GM19395 (cell line): ENCODE data around the gene ELFN1.
"Not testable (repeated sequence)": the region's sequence is repeated elsewhere in the genome, so short reads cannot be mapped to it uniquely, and the experiment has no call there.

Experiments
- ATAC-seq: cut with Tn5 transposase; IDR thresholded peaks from one replicate; pipeline ENCODE4 v1.9.1; 2021; ENCODE audit warnings: mild to moderate bottlenecking, moderate library complexity; ENCODE audit not compliant: unreplicated experiment

Gene ELFN1

DNA sequence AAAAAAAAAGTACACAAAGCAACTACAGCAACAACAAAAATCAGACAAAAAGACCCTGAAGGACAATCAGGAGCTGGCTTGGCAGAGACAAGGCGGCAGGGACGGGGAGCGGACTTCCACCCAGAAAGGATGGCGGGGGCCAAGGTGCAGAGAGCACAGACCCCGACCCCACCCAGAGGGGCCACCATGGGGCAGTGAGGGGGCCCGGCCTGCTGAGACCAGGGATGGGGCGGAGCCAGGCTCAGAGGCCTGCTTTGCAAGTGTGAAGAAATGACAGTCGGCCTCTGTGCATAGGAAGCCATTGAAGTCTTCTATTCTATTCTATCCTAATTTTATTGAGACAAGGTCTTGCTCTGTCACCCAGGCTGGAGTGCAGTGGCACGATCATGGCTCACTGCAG is 82.0 kb downstream of the ELFN1 start:
- ATAC-seq = no peak

DNA sequence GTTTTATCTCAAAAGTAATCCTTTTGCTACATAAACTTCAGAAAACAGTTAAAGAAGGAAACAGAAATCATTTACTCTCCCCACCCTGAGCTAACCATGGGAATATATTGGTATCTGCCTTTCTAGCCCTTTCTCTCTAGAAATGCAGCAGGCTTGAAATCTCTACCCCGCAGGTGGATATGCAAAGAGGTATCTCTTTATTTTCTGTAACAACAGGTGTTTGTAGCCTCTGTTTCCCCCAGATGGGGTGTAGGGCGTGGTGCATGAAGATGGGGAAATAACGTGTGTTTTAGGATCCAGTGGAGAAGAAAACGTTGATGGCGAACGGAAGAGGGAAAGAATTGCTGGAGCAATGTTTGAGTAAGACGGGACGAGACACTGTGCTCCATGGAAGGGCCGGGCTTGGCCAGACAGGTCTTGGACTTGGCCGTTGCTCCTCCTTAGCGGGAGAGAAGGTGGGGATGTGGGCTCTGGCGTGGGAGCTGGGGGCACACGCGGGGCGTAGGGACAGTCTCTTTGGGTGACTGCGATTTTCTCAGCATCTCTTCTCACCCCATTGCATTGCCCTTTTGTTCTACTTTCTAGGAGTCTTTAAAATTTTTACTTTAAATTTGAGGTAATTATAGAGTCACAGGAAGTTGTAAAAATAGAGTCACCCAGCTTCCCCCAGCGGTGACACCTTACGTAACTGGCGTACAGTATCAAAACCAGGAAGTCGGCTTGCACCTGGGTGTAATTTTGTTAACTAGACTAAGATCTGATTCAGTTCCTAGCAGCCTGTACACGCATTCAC is 82.9 kb downstream of the ELFN1 start:
- ATAC-seq = no peak

DNA sequence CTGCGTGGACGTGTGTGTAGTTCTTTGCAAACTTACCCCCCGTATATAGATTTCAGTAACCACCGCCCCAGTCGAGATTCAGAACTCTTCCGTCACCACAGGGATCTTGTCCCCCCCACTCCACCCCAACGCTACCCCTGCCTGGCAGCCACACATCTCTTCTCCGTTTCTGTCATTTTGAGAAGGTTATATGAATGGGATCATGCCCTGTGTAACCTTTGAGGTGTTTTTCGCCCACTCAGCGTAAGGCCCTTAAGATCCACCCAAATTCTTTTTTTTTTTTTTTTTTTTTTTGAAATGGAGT is 83.4 kb downstream of the ELFN1 start:
- ATAC-seq = no peak

DNA sequence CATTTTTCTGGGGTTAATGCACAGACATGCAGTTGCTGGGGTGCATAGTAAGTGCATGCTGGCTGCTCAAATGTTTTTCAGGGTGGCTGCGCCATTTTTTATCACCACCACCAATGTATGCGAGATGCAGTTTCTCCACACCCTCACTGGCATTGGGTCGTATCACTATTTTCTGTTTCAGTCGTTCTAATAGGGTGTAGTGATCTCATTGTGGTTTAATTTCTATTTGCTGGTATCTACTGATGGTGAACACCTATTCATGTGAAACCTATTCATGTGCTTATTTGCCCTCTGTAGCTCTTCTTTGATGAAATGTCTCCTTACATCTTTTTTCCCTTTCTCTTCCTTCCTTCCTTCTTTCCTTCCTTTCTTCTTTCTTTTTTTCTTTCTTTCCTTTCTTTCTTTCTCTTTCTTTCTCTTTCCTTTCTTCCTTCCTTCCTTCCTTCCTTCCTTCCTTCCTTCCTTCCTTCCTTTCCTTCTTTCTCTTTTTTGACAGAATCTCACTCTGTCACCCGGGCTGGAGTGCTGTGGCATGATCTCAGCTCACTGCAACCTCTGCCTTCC is 84.3 kb downstream of the ELFN1 start:
- ATAC-seq = no peak

DNA sequence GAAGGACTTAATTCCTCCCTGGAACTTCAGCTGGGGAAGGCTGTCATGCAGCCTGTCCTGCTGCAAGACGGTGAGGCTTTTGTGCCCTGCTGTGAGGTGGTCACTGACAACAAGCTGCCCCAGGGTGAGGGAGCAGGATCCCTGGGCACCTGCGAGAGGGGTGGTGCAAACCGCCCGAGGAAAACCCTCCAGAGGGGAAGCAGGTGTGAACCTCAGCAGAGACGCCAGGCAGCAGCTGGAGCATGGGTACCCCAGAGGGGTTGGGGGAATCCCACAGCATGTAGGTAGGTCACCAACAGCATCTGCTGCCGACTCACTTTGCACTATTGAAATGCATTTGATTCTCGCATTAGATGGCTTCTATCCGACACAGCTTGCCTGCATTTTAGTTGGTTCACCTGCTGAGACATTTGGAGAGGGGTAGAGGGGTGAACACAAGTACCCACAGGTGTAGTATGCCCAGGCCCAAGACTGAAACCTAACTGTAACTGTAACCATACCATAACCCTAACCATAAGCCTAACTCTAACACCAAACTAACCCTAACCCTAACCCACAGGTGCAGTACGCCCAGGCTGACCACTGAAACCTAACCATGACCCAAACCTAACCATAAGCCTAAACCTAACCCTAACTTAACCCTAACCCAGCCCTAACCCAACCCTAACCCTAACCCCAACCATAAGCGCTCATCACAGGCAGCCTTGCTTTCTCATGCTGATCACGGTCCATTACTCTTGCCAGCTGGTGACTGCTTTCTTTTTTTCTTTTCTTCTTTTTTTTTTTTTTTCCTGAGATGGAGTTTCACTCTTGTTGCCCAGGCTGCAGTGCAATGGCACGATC is 85.9 kb downstream of the ELFN1 start:
- ATAC-seq = no peak

DNA sequence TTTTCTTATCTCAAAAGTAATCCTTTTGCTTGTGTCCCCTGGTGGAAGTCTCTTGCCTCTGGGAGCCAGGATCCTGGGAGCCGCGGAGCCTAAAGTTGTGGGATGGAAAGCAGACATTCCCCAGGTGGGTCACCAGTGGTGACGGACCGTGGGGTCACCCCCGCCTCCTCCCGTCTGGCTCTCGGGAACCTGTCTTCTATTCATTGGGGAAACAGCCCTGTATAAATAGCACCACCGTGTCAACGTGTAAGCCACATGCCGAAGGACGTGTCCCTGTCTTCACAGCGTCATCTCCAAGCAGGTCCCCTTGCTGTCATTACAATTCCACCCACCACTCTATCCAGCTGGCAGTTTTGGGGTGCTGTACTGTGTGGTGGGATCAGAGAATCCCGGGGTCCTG is 87.5 kb downstream of the ELFN1 start:
- no peak for ATAC-seq

DNA sequence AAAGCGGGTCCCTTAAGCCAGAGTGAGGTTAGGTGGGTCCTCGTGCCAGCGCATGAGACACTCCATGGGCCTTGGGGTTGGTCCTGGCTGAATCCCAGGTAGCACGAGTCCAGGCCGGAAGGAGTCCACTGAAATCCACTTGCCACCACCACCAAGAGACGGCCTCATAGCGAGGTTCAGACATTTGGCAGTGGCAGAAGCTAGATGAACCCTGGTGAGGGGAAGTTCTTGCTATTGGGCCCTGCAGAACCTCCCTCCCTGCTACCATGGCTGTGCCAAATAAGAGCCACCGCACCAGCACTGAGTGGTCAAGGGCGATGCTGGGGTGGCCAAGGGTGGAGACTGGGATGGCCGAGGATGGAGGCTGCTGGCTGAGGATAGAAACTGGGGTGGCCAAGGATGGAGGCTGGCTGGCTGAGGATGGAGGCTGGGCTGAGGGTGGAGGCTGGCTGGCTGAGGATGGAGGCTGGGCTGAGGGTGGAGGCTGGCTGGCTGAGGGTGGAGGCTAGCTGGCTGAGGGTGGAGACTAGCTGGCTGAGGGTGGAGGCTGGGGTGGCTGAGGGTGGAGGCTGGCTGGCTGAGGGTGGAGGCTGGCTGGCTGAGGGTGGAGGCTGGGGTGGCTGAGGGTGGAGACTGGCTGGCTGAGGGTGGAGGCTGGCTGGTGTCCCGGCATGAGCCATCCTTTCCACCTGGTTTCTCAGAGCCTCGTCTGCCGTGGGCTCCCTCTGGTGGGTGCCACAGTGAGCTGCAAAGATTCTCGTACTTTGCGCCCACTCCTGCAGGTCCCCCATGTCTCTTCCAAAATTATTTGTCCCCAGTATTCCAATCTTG is 88.2 kb downstream of the ELFN1 start:
- ATAC-seq = no peak

DNA sequence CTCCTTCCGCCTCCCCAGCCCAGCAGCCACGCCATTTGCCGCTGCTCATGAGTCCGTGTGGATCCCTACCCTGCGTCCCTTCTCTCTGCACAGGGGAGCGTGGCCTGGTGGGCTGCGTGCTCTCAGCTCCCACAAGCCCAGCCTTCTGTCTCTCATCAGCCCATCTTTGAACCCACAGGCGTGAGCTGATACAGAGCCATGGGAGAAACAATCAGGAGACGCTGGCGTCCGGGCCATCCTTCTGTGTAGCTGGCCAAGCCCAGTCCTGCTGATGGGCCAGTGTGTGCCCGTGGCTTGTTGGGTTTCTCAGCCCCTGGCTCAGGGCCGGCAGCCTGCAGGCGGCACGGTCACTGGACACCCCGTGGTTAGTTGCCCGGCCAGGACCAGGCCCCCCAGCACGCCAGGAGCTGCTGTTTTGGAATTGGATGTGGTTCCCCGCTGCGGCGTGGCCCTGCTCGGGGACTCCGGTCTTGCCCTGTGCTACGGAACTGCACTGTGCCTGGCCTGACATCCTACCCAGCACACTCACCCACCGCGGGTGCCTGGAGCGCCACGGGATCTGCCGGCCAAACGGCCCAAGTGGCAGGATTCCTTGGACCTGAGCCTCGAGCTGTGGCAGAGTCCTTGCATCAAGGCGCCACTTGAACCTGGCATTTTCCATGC is 88.9 kb downstream of the ELFN1 start:
- ATAC-seq = no peak

DNA sequence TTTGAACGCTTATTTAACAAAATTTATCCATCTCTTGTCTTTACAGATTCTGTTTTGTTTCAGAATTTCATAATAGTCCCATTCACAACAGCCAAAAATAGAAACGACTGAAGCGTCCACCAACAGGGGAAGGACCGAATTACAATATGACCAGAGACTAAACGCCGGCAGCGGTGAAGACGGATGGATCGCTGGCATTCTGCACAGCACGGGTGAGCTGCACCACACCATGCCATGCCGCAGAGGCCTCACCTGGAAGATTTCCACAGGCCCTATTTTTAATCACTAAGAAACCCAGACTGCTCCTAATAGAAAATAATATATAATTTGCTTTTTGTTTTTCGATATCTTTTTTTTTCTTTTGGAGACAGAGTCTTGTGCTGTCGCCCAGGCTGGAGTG is 91.0 kb downstream of the ELFN1 start:
- no peak for ATAC-seq

DNA sequence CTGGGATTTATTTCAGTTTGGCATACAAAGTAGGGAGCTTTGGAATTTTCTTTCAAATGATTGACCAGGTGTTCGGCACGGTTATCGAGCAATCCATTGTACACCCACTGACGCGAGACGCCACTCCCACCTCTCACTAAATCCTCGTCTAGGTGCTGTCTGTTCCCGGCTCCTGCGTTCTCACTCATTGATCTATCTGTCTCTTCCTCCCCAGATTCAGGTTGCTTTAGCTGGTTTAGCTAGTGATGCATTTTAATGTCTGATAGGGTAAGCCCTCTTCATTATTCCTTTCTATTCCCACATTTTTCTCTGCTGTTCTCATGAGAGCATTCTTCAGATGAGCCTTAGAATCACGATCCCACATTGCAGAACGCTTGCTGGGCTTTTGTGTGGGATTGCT is 91.7 kb downstream of the ELFN1 start:
- ATAC-seq = no peak

DNA sequence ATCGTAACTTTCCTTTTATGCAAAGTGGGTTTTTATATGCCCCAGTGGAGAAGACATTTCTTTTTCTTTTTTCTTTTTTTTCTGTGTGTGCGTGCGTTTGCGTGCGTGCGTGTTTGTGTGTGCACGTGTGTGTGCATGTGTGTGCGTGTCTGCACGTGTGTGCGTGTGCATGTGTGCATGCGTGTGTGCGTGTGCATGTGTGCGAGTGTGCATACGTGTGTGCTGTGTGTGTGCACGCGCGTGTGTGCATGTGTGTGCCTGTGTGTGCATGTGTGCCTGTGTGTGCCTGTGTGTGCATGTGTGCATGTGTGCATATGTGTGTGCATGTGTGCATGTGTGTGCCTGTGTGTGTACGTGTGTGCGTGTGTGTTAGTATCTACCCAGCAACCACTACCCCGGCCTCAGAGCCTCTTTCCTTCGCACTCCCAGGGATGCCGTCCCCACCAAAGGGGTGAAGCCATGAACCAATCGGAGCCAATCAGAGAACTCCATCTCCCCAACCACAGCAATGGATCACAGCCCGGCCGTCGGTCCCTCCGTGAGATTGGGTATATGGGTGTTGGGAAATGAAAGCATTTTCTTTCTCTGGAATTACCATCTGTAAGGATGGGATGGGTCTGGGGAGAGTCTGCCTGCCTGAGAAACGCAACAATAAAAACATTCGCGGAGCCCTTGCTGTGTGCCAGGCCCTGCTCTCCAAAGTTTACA is 92.3 kb downstream of the ELFN1 start:
- ATAC-seq = no peak

DNA sequence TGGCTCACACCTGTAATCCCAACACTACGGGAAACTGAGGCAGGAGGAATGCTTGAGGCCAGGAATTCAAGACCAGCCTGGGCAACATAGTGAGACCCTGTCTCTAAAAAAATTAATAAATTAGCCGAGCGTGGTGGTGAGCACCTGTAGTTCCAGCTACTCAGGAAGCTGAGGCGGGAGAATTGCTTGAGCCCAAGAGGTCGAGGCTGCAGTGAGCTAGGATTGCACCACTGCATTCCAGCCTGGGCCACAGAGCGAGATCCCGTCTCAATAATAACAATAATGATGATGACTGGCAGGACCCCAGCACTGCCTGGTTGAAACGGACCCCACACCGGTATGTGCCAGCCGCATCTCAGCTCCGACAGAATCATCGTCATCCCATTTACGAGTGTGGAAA is 93.0 kb downstream of the ELFN1 start:
- ATAC-seq = no peak

DNA sequence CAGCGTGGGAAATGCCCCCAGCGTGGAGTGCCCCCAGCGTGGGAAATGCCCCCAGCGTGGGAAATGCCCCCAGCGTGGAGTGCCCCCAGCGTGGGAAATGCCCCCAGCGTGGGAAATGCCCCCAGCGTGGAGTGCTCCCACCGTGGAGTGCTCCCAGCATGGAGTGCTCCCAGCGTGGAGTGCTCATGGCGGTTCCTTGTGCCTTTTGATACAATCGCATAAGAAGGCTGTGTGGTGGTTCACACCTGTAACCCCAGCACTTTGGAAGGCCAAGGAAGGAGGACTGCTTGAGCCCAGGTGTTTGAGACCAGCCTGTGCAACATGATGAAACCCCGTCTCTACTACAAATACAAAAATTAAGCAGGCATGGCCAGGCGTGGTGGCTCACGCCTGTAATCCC is 93.8 kb downstream of the ELFN1 start:
- not testable (repeated sequence) for ATAC-seq

DNA sequence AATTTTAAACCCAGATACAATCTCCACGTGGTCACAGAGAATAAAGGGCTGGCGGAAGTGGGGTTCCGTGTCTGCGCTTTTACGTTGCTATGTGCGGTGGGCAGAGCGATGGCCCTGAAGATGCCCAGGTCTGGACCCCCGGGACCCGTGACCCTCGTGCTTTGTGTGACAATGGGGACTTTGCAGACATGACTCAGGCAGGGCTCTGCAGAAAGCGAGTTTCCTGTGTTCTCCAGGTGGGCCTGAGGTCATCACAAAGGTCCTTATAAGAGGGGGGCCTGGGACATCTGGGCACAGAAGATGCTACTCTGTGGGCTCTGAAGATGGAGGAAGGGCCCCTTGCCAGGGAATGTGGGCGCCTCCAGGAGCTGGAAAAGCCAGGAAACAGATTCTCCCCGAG is 95.3 kb downstream of the ELFN1 start:
- no peak for ATAC-seq

DNA sequence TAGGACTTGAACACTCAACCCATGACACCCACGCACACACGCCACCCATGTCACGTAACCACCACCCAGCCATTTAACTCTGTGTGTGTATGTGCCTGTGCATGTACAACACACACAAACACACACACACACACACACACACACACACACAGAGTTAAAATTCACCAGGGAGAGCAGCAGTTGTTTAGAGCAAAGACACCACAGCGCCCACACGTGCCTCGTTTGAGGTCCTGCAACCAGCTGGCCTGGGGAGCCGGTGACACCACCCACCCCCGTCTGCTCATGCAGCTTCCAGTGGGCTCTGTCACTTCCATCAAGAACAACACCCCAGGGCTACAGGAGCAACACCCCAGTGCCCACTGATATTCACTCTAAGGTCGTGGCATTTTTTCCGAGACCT is 97.4 kb downstream of the ELFN1 start:
- ATAC-seq = no peak

DNA sequence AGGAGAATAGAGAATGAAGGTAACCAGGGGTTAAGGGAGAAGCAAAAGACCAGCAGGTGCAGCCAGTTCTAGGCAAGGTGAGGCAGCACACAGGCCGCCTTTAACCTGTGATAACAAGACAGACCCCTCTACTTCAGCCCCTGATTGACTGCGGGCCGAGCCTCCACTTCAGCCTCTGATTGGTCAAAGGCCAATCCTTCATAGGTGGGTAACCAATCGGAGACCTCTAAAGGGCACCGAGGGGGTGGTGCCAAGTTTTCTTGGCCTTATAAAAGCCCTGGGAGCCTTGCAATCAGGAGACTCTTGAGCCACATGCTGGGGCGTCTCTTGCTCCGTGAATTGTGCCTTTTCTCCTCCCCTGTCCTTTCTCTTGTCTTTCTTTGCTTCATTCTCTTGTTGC is 98.8 kb downstream of the ELFN1 start:
- ATAC-seq = no peak

DNA sequence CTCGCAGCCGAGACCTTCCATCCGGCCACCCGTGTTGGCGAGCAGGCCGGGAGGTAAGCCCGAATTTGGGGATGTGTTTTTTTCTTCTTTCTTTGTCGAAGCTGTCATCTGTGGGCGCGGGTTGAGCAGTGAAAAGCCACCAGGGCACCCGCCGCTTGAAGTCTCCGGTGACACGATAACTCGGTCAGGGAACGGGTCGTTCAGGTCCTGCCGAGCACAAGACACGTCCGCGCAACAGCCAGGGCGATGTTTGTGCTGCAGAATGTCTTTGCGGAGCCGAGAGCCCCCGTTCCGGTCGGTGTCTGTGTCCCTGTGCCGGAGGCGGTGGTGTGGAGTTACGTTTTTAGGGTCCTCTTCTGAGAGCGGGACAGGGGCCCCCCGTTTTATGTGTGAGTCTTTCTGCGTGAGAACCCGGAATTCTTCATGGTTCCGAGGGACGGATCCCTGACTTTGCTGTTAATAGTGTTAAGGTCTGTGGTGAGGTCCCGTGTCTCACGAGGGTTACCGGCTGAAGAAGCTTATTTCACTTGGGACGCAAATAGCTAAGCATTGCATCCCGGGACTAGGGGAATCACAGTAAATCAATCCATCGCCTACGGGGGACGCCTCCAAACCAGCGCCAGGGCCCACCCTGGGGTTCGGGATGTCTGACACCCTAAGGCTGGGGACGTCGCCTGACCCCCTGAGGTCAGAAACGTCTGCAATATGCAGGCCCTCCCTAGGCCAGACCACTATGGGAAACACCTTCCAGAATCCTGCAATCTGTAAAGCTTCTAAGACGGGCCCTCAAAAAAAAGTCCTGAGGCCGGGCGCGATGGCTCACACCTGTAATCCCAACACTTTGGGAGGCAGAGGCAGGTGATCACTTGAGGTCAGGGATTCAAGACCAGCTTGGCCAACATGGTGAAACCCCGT is 99.5 kb downstream of the ELFN1 start:
- ATAC-seq = no peak

DNA sequence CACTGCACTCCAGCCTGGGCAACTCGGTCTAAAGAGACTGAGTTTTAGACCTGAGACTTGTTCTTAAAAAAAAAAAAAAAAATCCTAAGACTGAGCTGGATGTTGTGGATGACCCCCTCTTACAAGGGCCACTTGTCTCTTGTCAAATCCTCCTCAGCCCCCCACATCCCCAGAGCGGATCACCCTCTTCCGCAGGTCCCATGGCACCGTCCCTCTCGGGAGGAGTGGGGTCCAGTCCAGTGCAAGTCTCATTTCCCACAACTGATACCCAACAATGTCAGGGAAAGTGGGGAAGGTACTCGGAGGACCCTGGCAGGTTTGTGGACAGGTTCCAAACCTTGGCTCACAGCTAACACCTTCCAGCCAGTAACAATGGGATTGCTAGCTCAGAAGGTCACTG is 100.3 kb downstream of the ELFN1 start:
- no peak for ATAC-seq

DNA sequence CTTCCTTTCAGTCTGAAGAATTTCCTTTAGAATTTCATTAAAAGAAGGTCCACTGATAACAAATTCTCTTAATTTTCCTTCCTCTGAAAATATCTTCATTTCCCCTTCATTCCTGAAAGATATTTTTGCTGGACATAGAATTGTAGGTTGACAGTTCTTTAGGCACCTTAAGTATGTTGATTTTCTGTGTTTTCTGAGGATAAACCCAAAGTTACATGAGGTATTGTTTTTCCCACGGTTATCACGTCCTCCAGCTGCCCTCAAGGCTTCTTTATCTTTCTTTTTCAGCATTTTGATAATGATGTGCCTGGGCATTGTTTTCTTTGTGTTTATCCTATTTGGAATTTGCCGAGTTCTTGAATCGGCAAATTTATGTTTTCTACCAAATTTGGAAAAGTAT is 105.3 kb downstream of the ELFN1 start:
- no peak for ATAC-seq
